ENCODE measurements around the gene SMC1B. TPM values are rescaled to one million over a fixed set of nuclear protein-coding genes. Genes with fewer than 3 reads are reported as not detected.

The SMC1B gene
- total RNA-seq, 2 donors from 2014 or later: not detected

DNA sequence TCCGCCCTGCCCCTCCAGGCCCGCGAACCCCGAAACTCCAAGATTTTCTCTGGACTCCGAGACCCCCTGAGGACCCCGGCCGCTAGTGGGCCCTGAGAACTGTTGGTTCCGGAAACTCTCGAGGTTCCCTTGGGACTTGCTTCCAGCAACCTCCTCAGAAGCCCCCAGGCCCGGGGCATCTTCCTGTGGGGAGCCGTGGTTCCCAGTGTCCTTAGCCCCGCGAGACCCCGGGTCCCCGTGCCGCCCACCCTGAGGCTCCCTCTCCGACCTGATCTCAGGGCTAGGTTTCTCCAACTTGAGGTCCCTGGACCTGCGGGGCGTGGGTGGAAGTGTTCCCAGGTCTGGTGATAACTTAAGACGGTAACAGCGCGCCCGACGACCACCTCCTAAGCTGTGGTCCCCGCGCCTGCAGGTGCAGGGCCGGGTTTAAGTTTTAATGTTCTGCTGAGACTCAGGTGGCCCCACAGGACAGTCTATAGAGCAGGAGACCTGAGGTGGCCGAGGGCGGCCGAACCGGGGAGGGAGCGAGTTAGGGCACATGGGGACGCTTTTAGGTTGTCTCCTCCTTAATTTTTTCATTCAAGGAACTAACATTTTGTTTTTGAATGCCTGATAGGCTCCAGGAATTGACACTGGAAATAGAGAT, 102.9 kb downstream of the SMC1B start:
- no peaks in the 10 kb centered on the region for H3K9me3 ChIP-seq
- no peaks in the 10 kb centered on the region for H3K27me3 ChIP-seq
- peaks cover 31% of the 10 kb centered on the region for H3K4me1 ChIP-seq
- no peak for TF ChIP-seq POLR2A (IDR thresholded peaks at IDR 0.05)
- TF ChIP-seq, protein P1, sequence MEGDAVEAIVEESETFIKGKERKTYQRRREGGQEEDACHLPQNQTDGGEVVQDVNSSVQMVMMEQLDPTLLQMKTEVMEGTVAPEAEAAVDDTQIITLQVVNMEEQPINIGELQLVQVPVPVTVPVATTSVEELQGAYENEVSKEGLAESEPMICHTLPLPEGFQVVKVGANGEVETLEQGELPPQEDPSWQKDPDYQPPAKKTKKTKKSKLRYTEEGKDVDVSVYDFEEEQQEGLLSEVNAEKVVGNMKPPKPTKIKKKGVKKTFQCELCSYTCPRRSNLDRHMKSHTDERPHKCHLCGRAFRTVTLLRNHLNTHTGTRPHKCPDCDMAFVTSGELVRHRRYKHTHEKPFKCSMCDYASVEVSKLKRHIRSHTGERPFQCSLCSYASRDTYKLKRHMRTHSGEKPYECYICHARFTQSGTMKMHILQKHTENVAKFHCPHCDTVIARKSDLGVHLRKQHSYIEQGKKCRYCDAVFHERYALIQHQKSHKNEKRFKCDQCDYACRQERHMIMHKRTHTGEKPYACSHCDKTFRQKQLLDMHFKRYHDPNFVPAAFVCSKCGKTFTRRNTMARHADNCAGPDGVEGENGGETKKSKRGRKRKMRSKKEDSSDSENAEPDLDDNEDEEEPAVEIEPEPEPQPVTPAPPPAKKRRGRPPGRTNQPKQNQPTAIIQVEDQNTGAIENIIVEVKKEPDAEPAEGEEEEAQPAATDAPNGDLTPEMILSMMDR (IDR thresholded peaks at IDR 0.05): no peak
- DNase-seq (peak in 2 of 4 donors; percentile 23 to 33), ATAC-seq (no peak)
- peak overlapping the region; percentile 17 to 83 (median 72) for H3K27ac ChIP-seq
- intact Hi-C loops (cut with DNase I): no loop called here
- H3K4me3 ChIP-seq: peak overlapping the region; percentile 59 to 93
- 3 to 6% methylated on average over 6 to 31 of the region's 33 CpGs for WGBS, 2 donors
- no peaks in the 10 kb centered on the region for H3K36me3 ChIP-seq (replicated peaks in 1 of 2; ENCODE audit: insufficient read depth in 1 of 2, low read depth in 2 of 2)

DNA sequence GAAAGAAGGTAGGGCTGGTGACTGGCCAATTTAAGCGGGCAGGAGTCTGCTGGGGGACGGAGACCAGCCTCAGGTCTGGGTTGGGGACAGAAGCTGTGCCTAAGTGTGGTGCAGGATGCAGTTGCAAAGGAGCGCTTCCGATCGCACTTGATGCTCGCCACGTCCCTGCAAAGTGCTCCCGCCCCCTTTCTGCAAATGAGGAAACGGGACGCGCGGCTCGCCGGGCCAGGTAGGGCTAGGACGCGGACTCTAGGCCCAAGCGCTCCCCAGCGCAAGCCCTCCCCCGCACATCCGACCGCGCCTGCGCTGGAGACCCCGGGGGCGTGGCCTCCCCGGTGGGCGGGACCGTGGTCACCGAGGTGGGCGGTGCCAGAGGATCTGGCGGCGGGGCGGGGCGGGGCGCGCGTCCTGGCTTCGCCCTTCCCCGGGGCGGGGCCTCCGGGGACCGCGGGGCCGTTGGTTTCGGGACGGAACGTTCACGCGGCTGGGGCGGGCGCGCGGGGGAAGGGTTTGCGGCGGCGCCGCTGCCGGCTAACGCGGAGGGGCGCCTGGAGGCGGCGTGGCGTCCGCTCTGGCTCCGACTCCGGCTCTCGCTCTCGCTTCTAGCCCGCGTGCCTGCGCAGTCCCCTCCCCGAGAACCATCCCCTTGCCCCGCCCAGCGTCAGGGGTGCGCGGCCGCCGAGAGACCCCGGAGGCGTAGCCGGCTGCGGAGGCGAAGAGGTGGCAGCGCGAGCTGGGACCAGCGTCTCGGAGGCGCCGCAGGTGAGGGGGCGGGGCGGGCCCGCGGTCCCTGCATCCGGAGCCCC, 103.8 kb downstream of the SMC1B start, which contains the start of gene FAM118A:
Gene FAM118A, plus strand, starts transcription at position 513 of the 806 bp plus-strand sequence. CDS start 12,446 bp downstream, outside the sequence.
- DNase-seq: peak; percentile 92 to 96 (median 94)
- peak; percentile 61 to 83 (median 75) for TF ChIP-seq POLR2A (IDR thresholded peaks at IDR 0.05)
- TF ChIP-seq, protein P1 (IDR thresholded peaks at IDR 0.05): peak in 3 of 7 experiments; percentile 10 to 23 (median 15)
- intact Hi-C loops (cut with DNase I): no loop called here
- peaks cover 26% of the 10 kb centered on the region for H3K4me1 ChIP-seq
- no peaks in the 10 kb centered on the region for H3K27me3 ChIP-seq
- no peaks in the 10 kb centered on the region for H3K36me3 ChIP-seq (replicated peaks in 1 of 2; ENCODE audit: insufficient read depth in 1 of 2, low read depth in 2 of 2)
- 1 to 18% methylated on average over 2 to 70 of the region's 95 CpGs for WGBS, 2 donors
- peak within 1 kb of the TSS; percentile 20 to 83 (median 72) for H3K27ac ChIP-seq
- H3K4me3 ChIP-seq: peak within 1 kb of the TSS; percentile 59 to 93
- peak; percentile 94 for ATAC-seq
- no peaks in the 10 kb centered on the region for H3K9me3 ChIP-seq

DNA sequence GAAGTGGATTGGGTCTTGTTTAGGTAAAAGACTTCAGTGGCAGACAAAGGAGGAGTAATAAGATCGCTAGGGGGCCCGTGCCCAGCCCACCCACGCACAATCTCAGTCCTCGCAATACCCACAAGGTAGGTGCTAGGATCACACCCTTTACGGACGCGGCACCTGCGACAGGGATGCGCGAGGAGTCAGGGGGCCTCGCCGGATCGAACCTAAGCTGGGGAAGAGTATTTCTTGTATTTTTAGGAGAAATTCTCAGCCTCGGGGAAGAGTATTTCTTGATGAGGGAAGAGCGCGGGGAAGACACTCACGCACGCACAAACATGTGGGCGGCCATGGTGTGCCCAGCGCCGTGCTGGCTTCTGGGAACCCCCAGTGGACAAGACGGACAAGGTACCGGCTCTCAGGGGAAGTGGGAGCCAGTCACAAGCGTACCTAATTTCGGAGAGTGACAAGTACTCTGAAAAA, 104.4 kb downstream of the SMC1B start:
- Histone ChIP-seq H3K4me3 (no peak overlapping the region), H3K27me3 (no peaks in the 10 kb centered on the region), H3K4me1 (peaks cover 20% of the 10 kb centered on the region), H3K9me3 (no peaks in the 10 kb centered on the region), H3K36me3 (replicated peaks in 1 of 2; ENCODE audit: insufficient read depth in 1 of 2, low read depth in 2 of 2) (no peaks in the 10 kb centered on the region), H3K27ac (peak overlapping the region; percentile 20 to 83 (median 64))
- DNase-seq: no peak
- intact Hi-C loops (cut with DNase I): no loop called here
- TF ChIP-seq, protein P1 (IDR thresholded peaks at IDR 0.05): no peak
- no peak for TF ChIP-seq POLR2A (IDR thresholded peaks at IDR 0.05)
- ATAC-seq: no peak
- 47 to 53% methylated on average over 25 of the region's 25 CpGs for WGBS, 2 donors

DNA sequence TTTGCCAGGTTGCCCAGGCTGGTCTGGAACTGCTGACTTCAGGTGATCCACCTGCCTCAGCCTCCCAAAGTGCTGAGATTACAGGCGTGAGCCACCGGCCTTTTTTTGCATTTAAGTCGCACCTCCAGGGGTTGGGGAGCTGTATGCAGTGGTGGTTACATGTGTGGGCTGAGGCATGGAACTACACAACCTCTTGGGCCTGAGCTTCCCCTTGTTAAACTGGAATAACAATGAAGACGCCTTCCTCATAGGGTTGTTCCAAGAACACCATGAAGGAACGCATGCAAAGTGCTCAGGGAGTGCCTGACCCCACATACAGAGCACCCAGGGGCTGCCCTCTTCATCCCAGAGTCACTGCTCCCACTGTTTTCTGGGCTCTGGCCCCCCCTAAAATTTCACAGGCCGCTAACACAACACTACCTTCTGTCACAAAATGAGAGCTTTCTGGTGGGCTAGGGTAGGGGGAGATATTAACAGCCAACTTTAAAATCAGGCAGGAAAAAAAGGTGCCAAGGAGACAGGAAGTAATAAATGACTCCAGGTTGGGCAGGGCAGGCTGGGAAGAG, 104.9 kb downstream of the SMC1B start:
- no peak overlapping the region for H3K27ac ChIP-seq
- H3K4me3 ChIP-seq: no peak overlapping the region
- no peak for DNase-seq
- intact Hi-C loops (cut with DNase I): no loop called here
- ATAC-seq: no peak
- no peaks in the 10 kb centered on the region for H3K36me3 ChIP-seq (replicated peaks in 1 of 2; ENCODE audit: insufficient read depth in 1 of 2, low read depth in 2 of 2)
- no peaks in the 10 kb centered on the region for H3K9me3 ChIP-seq
- H3K4me1 ChIP-seq: peaks cover 17% of the 10 kb centered on the region
- TF ChIP-seq POLR2A (IDR thresholded peaks at IDR 0.05): no peak
- TF ChIP-seq, protein P1 (IDR thresholded peaks at IDR 0.05): no peak
- H3K27me3 ChIP-seq: no peaks in the 10 kb centered on the region
- WGBS, 2 donors: 85 to 92% methylated on average over 6 of the region's 6 CpGs
